Small intestine (tissue), 7 donors: Measurements from ENCODE around the gene STUB1. TPM values are rescaled to one million over a fixed set of nuclear protein-coding genes. Genes with fewer than 3 reads are reported as not detected.

Experiments
- DNase-seq, 2 donors: peaks; one replicate each; pipeline versions ENCODE4 v3.0.0 to v3.0.0-alpha.2; 2013
- FAIRE-seq: peaks from 2 replicates; lab custom pipeline; 2012; peaks lifted over from hg19 to GRCh38; lab: Jason Lieb, UNC
- H3K27ac ChIP-seq, 3 donors: one replicate each; pipeline ENCODE4 v1.5.1; 2013; ENCODE audit warnings: low read length in 2 of 3, mild to moderate bottlenecking in 2 of 3, control low read depth in 1 of 3, inconsistent platforms in 1 of 3, low read depth in 1 of 3, moderate library complexity in 1 of 3
- H3K27me3 ChIP-seq, 3 donors: one replicate each; pipeline ENCODE4 v1.6.1; 2013; ENCODE audit warnings: low read length in 3 of 3, inconsistent platforms in 1 of 3; ENCODE audit not compliant: control insufficient read depth in 3 of 3, insufficient read depth in 3 of 3
- H3K36me3 ChIP-seq, 3 donors: one replicate each; pipeline ENCODE4 v1.6.1; 2013; ENCODE audit warnings: low read length in 3 of 3, inconsistent platforms in 1 of 3, low read depth in 1 of 3, mild to moderate bottlenecking in 1 of 3, moderate library complexity in 1 of 3; ENCODE audit not compliant: control insufficient read depth in 3 of 3, insufficient read depth in 2 of 3
- H3K4me1 ChIP-seq, 3 donors: one replicate each; pipeline ENCODE4 v1.6.1; 2013; ENCODE audit warnings: low read length in 2 of 3, inconsistent platforms in 1 of 3, low read depth in 1 of 3, mild to moderate bottlenecking in 1 of 3, moderate library complexity in 1 of 3; ENCODE audit not compliant: control insufficient read depth in 3 of 3, insufficient read depth in 2 of 3
- H3K4me3 ChIP-seq, 3 donors: one replicate each; pipeline ENCODE4 v1.5.1; 2013; ENCODE audit warnings: low read length in 3 of 3, control low read depth in 1 of 3, inconsistent platforms in 1 of 3, low read depth in 1 of 3, mild to moderate bottlenecking in 1 of 3, moderate library complexity in 1 of 3
- H3K9me3 ChIP-seq, 2 donors: one replicate each; pipeline ENCODE4 v1.6.1; 2013; ENCODE audit warnings: low read depth in 1 of 2, low read length in 1 of 2; ENCODE audit not compliant: control insufficient read depth in 2 of 2, insufficient read depth in 1 of 2
- WGBS, 3 donors: extraction: QIAGEN DNeasy Blood & Tissue Kit; methylation state at CpG; one replicate each; pipeline ENCODE4 v1.1.7; 2013; 5-methylcytosine and 5-hydroxymethylcytosine counted together
- polyA plus RNA-seq, 4 donors: library from polyadenylated mRNA; stranded (reverse) in 3 of 4; unstranded in 1 of 4; fragments of 200-250 nt in 3 of 4; fragments of 120-200 nt in 1 of 4; gene quantifications; one replicate each; pipeline versions ENCODE4 v1.2.1 to v1.2.3, GENCODE V29; 2013
- donor health status: healthy with polysubstance abuse.
- donor health status: control.
- donor health status: control.
- donor health status: Bipolar disorder and iron deficiency.
- donor health status: healthy.

STUB1 gene
- polyA plus RNA-seq, 4 donors: 66.2 to 122 (median 118) TPM

GRCh38 chr16:677316-678190 lies 2.7 kb upstream of the STUB1 start:
- 47 to 57% (median 53%) methylated on average over 49 to 57 of the region's 57 CpGs for WGBS, 3 donors
- no peak for DNase-seq
- peaks cover 6 to 42% (median 9%) of the 10 kb centered on the region in 3 donors for H3K36me3 ChIP-seq

GRCh38 chr16:678209-678857 lies 1.9 kb upstream of the STUB1 start:
- no peak for FAIRE-seq
- H3K4me1 ChIP-seq: peaks cover 8 to 51% (median 10%) of the 10 kb centered on the region in 3 donors

More at GRCh38 chr16:677316-678190, 2.7 kb upstream of the STUB1 start:
- no peak for FAIRE-seq
- Histone ChIP-seq H3K27ac (peak overlapping the region in 1 of 3 donors; percentile 30), H3K9me3 (no peaks in the 10 kb centered on the region), H3K4me3 (no peak overlapping the region), H3K4me1 (peaks cover 8 to 44% (median 10%) of the 10 kb centered on the region in 3 donors), H3K27me3 (peaks cover 0 to 3% (median 0%) of the 10 kb centered on the region in 3 donors)

GRCh38 chr16:678858-679813 lies 1.1 kb upstream of the STUB1 start:
- peaks cover 8 to 54% (median 10%) of the 10 kb centered on the region in 3 donors for H3K4me1 ChIP-seq
- DNase-seq (peak; percentile 51 to 85), FAIRE-seq (no peak)
- peaks cover 5 to 37% (median 8%) of the 10 kb centered on the region in 3 donors for H3K36me3 ChIP-seq
- H3K27me3 ChIP-seq: peaks cover 0 to 3% (median 0%) of the 10 kb centered on the region in 3 donors
- WGBS, 3 donors: 24 to 29% (median 24%) methylated on average over 41 to 52 of the region's 52 CpGs
- H3K9me3 ChIP-seq: no peaks in the 10 kb centered on the region
- H3K27ac ChIP-seq: peak overlapping the region; percentile 69 to 89 (median 70)
- H3K4me3 ChIP-seq: peak overlapping the region in 2 of 3 donors; percentile 43 to 82

More at GRCh38 chr16:678209-678857, 1.9 kb upstream of the STUB1 start:
- Histone ChIP-seq H3K27me3 (peaks cover 0 to 3% (median 0%) of the 10 kb centered on the region in 3 donors), H3K9me3 (no peaks in the 10 kb centered on the region), H3K27ac (peak overlapping the region in 1 of 3 donors; percentile 5), H3K4me3 (no peak overlapping the region), H3K36me3 (peaks cover 5 to 42% (median 8%) of the 10 kb centered on the region in 3 donors)
- WGBS, 3 donors: 70 to 77% (median 76%) methylated on average over 19 to 21 of the region's 21 CpGs
- no peak for DNase-seq

- 0 to 1% (median 0%) methylated on average over 32 to 38 of the region's 38 CpGs for WGBS, 3 donors
- H3K4me3 ChIP-seq: peak overlapping the region; percentile 79 to 90 (median 82)
- DNase-seq (no peak), FAIRE-seq (no peak)
- peak overlapping the region; percentile 46 to 96 (median 82) for H3K27ac ChIP-seq
- H3K4me1 ChIP-seq: peaks cover 5 to 44% (median 6%) of the 10 kb centered on the region in 3 donors
- H3K9me3 ChIP-seq: no peaks in the 10 kb centered on the region
- H3K27me3 ChIP-seq: peaks cover 0 to 3% (median 0%) of the 10 kb centered on the region in 3 donors
- H3K36me3 ChIP-seq: peaks cover 5 to 40% (median 9%) of the 10 kb centered on the region in 3 donors
These were observed 375 bp downstream of the STUB1 start for GRCh38 chr16:680625-680945.

GRCh38 chr16:680967-681745 lies 946 bp downstream of the STUB1 start:
- FAIRE-seq (no peak), DNase-seq (peak; percentile 50 to 54)
- Histone ChIP-seq H3K4me1 (peaks cover 4 to 41% (median 5%) of the 10 kb centered on the region in 3 donors), H3K9me3 (no peaks in the 10 kb centered on the region), H3K27me3 (peaks cover 0 to 2% (median 0%) of the 10 kb centered on the region in 3 donors), H3K27ac (peak overlapping the region; percentile 46 to 96 (median 82)), H3K36me3 (peaks cover 5 to 44% (median 9%) of the 10 kb centered on the region in 3 donors), H3K4me3 (peak overlapping the region; percentile 79 to 90 (median 82))
- WGBS, 3 donors: 42 to 46% (median 43%) methylated on average over 44 of the region's 44 CpGs

GRCh38 chr16:681746-682427 lies 1.7 kb downstream of the STUB1 start:
- peaks cover 5 to 50% (median 10%) of the 10 kb centered on the region in 3 donors for H3K36me3 ChIP-seq
- peak overlapping the region in 2 of 3 donors; percentile 79 to 82 for H3K4me3 ChIP-seq
- no peak for FAIRE-seq
- no peak for DNase-seq
- 78 to 80% (median 80%) methylated on average over 28 of the region's 28 CpGs for WGBS, 3 donors
- H3K27ac ChIP-seq: no peak overlapping the region
- H3K27me3 ChIP-seq: no peaks in the 10 kb centered on the region
- no peaks in the 10 kb centered on the region for H3K9me3 ChIP-seq
- peaks cover 4 to 34% (median 5%) of the 10 kb centered on the region in 3 donors for H3K4me1 ChIP-seq
